PC-9 (cell line): ENCODE data around the gene NTM.

Experiments
- EZH2 ChIP-seq: fragments of 200-600 bp; sonication (generic); IDR thresholded peaks from 2 replicates; pipeline ENCODE4 v1.8.0; 2017; ENCODE audit warnings: antibody characterized with exemption, low read depth
- TF ChIP-seq, protein P1 (sequence below): fragments of 200-600 bp; sonication (generic); conservative IDR thresholded peaks from 2 replicates; pipeline ENCODE4 v1.6.1; 2017; ENCODE audit warnings: mixed run types, antibody characterized with exemption, mild to moderate bottlenecking, moderate library complexity

GRCh38 chr11:131692151-131692550, 321.7 kb downstream of the NTM start:
- TF ChIP-seq, protein P1, sequence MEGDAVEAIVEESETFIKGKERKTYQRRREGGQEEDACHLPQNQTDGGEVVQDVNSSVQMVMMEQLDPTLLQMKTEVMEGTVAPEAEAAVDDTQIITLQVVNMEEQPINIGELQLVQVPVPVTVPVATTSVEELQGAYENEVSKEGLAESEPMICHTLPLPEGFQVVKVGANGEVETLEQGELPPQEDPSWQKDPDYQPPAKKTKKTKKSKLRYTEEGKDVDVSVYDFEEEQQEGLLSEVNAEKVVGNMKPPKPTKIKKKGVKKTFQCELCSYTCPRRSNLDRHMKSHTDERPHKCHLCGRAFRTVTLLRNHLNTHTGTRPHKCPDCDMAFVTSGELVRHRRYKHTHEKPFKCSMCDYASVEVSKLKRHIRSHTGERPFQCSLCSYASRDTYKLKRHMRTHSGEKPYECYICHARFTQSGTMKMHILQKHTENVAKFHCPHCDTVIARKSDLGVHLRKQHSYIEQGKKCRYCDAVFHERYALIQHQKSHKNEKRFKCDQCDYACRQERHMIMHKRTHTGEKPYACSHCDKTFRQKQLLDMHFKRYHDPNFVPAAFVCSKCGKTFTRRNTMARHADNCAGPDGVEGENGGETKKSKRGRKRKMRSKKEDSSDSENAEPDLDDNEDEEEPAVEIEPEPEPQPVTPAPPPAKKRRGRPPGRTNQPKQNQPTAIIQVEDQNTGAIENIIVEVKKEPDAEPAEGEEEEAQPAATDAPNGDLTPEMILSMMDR, result no peak
- no peak for TF ChIP-seq EZH2
